Fibroblast of the conjunctiva (primary cell): Measurements from ENCODE around the gene PBX3.
"Not testable (repeated sequence)": the region's sequence is repeated elsewhere in the genome, so short reads cannot be mapped to it uniquely, and the experiment has no call there.

Source experiments
- DNase-seq: peaks from one replicate; pipeline ENCODE4 v3.0.0-alpha.2; 2010; ENCODE audit warnings: low read depth

Gene PBX3

DNA sequence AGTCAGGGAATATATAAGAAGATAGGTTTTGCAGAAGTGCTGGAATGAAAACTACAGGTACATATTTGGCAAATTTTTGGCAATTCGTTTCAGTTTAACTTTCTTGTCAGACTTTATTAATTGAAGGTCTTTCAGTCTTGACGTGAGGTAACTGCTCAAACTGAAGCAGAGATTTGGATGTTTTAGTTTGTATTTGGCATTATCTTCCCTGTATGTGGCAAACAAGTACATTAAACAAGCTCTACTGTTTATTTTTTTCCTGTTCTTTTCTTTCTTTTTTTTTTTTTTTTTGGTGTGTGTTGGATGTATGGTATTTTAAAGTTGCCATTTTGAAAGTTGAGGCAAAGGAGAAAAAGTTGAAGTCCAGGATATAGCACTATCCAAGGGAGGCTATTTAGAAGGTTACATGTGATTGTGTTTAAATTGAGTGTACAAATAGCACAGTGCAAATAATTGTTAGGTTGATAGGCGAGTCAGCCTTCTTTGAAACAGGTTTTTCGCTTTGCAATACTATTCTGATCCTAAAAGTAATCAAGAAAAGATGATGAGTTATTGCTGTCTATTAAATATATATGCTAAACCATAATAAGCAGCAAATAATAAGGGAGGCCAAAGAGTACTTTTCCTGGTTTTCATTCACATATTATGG lies 2.2 kb downstream of the PBX3 start:
- no peak for DNase-seq

DNA sequence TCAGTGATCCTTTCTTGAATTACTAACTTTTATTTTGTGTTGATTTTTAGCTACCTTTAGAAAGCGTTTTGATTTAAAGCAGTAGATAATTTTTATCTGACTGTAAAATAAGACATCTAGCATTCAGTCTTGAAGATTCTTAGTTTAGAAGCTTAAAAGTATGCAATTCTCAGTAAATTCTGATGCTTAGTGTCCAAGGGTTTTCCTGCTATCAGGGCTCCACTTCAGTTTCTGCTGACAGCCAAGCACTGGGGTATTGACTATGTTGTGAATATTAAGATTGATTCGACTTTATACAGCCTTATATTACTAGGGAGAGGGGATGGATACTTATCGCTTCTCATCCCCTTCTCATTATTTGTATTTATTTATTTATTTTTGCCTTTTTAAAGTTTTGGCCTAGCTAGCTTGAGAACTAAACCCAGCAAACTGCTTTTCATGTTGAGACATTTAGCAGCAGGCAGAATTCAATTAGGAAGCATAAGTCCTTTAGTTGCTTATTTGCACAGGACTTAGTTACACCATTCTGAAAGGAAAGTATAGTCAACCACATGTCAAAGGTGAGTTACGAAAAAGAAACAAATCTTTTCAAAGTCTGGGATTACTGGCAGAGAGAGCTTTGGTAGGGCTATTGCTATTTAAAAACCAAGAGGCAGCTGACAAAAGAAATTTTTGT lies 2.9 kb downstream of the PBX3 start:
- DNase-seq, result no peak

DNA sequence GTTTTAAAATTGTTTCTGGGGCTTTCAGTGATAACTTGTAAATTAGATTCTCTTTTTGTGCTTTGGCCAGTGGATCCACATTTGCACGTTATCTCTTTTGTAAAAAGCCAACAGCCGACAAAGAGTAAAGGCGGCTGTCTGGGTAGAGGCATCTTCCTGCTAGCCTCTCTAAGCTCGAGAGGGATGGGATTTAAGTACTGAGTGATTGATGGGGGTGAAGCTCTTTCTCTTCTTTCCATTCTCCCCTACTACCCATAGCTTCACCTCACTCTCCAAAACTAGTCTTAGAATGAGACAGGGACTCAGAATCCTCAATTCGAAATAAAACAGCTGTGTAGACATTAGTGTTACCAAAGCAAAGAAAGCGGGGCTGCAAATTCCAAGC lies 3.4 kb downstream of the PBX3 start:
- DNase-seq, result no peak

DNA sequence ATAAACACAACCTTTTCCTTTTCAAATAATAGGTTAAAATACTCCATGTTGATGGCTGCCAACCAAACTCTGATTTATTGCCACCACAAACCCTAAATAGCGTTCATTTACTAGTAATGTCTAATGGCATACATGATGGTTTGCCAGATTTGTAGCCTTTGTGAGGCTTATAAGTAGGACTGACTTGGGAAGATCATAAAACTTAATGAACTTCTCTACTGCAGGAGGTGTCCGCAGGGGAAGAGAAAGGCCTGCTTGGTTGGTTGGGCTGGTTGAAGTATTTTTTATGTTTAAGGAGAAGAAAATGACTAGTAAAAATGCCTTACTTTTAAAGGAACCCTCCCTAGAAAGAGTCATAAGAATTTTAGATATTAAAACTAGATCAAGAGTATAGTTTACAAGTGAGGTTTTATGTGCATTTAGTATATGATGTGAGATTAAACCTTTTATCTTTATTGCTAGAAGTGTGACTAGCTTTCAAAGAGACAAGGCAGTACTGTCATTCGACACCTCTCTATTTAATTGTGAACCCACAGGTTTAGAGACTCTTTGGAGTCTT lies 5.0 kb downstream of the PBX3 start:
- no peak for DNase-seq

DNA sequence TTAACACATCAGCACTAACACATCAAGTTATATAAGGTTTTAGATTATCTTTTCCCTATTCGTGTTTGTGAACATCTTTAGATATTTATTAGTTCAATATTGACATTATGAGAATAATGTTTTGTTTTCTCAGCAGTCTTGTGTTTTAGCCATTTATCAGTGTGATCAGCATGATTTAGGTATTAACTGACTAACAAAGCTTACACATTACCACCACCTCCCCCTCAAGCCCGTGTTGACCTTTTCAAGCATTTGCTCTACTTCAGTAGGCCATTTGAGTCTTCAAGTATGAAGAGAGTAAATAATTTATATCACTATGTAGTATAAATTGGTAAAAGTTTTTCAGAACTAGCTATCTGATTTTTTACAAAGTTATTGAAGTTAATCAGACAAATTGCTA lies 6.9 kb downstream of the PBX3 start:
- DNase-seq, result no peak

DNA sequence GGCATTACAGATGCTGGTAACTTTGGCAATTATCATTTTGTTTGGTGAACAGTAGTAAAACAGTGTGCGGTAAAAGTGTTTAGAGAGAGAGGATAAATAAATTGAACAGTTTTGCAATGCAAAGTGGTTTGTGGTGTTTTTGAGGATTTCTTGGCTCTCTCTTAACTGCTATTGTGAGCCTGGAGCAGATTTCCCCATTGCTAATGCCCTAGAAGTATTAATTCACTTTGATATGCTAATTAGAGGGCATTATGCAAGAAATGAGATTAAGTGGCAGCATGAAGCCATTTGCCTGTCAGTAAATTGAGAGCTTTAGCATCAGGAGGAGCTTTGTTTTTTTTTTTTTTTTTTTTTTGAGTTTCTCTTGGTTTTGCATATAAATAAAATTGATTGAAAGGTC lies 8.2 kb downstream of the PBX3 start:
- no peak for DNase-seq

DNA sequence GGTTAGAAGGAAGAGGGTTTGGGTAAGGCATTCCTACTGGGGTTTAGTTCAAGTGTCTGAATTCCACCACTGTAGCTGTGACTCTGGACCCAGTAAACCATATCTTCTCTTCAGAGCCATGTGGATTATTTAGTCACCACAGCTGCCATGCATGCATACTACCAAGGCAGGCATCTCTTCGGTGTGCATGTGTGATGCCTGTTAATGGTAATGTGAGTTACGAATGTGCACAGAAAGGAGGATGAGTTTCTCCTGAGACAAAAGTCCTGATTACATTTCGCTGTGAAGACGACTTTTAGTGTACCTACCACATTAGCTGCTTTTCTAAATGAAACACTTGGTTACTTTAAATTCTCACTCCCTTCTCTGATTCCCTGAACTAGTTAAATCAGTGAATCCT lies 9.3 kb downstream of the PBX3 start:
- DNase-seq, result no peak

DNA sequence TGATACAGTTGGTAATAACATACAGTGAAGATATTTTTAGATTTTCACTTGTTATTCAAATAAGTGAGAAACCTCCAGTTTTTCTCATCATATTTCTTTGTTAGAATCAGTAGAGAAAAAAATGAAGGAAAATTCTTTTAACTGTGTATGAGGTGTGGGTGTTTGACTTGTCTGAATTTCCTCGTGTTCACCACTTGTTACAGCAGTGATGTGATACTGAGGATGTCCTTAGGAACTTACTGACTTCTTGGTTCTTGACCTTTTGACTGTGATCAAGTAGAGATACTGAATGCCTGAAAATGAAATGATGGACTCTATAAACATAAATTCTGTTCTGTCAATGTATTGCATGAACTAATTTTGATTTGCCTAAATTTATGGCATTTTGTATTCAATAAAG lies 10.7 kb downstream of the PBX3 start:
- no peak for DNase-seq

DNA sequence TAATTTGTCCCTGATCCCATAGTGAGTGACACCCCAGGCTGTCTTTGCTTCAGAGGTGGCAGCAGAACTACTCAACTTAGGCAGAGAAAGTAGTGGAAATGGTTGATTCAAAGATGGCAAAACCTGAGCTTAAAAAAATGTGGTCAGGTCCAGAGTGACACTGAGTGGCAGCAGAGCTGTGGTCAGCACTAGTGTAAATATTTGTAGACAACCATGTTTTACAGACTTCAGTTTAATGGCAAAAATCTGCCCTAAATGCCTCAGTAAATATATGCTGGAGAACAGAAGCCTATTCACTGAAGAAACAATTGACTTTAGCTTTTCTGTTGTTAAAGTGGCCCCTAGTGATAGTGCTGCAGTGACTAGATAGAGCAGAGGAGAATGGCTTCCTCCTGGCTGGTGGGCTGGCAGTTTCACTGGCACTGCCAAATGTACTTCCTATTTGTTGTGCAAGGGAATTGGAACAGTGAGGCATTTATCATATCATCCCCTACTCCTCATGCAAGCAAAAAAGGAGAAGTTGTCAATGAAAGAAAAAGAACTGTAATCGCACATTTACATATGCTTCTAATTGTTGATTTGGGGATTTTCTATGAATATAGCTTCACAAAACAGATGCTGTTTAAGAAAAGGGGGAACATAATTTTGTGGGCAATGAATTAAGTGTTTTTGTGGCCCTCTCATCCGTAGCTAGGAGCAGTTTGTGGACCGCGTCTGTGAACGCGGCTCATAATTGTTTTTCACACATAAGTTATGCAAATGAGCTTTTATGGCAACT lies 12.0 kb downstream of the PBX3 start:
- DNase-seq, result no peak

DNA sequence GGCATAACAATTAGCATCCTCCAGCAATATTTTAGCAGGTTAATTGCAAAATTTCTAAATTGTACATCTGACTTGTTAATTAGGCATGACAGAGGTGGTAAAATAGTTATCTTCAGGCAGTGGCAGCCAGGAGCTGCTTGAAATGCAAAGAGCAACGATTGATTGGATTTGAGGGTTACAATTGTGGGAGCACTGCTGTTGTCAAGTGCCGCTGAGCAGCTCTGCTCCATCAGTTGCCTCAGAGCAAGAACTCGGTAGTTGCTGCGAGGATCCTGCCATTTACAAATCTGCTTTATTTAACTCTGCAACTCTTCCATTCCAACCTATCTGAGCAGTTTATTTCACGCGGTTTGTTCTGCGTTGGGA lies 12.6 kb downstream of the PBX3 start:
- DNase-seq, result no peak

DNA sequence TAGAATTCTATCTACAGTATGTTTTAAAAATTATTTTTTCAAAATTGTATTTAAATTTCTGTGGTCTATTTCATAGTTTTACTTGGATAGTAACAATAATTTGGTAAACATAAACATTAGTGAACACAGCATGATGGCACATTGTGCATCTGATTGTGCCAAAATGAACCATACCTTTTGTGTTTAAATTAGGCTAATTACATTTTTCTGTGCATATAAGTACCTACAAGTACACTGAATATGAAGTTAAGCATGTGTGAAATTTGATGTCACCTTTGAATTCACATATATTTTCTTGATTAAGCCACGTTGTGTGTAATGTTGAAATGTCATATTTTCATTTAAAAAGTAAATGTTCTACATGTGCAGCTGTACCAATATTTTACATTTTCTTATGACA lies 13.4 kb downstream of the PBX3 start:
- no peak for DNase-seq

DNA sequence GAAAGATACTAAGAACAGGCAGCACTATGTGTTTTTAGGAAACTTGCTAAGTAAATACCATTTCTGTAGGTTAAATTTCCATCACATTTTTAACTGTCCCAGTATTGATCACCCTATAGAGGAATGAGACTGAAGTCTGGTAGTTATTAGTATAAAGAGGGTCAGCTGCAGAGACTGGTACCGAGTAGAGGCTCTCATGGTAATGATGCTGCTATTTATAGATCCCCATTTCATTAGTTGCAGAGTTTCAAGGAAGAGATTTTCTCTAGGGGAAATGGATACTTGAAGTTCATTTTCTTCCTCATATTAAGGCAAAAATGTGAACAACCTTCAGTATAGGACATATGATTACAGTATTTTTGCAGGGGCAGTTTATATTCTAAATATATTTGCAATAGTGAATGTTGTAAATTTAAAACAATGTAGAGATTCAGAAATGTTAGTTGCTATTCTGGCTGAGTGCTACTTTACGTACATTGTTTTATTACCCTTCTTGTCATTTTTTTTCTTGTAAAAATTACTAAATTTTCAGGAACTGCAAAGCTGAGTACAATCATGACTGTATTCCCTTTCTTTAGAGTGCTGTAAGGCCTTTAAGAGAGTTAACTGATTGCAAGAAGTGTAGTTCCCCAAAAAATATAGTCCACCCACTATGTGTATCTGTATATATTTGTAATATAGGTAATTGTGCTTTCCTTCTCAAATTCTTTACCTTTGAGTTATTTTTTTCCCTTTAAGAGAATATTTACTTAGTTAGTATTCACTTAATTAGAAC lies 14.7 kb downstream of the PBX3 start:
- no peak for DNase-seq

DNA sequence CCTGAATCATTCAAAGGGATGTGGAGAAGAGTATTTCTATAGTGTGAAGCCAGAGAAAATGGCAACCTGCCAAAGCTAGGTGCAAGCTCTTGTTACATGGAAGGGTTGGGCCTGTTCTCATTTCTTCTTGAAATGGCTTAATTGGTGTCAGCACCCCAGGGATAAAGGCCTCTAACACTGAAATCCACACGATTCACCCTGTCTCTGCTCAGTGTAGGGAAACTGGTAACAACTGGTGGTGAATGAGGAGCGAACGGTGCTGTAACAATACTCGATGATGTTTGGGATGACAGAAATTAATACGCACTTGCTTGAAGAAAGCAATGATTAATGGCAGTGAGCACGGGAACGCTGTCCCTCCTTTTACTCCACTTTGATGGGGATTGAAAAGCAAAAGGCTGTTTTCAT lies 16.2 kb downstream of the PBX3 start:
- DNase-seq, result peak; percentile 35

DNA sequence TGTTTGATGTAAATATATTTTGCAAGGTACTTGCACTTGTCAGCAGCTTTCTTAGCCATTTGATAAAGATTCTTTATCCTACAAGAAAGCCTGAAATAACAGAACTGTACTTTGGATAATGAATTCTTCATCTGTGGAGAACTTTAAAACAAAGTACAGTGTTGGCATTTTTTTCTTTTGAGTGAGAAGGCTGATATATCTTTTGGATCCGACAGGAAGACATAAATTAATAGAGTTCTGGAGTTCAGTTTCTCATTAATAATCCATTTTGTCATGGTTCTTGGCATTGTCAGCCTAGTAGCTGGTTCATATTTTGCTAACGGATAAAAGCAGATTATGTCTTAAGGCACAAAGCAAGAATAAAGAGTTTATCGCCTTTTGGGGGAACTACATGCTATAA lies 17.0 kb downstream of the PBX3 start:
- DNase-seq, result no peak

DNA sequence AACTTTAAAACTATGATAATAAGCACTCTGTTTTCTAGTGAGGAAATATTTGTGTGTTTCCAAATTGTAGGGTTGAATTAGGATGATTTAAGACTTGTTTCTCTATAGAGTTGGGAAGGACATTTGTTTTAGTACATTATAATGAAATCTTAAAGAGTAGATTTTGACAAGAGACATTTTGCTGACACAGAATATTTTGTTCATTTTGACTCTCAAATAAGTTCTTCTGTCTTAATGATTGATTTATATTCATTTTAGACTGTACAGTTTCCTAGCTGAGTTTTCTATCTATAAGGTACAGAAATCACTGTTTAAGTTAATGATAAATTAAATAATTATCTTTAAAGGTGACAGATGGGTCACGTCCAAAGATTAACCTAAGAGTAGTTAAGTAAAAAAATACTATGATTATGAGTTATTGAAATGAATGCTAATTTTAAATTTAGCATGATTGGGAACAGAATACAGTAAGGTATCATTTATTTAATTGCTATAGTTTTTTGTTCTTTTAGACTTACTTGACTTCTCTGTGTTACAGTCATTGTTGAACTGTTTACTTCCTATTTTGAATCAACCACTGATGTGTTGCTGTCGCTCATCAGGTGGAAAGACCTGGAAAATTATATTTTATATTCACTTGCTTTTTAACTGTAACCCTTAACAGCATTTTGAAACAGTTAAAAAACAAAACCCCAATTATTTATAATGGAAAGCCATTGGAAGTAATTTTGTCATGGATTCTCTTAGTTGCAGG lies 19.5 kb downstream of the PBX3 start:
- DNase-seq, result no peak

DNA sequence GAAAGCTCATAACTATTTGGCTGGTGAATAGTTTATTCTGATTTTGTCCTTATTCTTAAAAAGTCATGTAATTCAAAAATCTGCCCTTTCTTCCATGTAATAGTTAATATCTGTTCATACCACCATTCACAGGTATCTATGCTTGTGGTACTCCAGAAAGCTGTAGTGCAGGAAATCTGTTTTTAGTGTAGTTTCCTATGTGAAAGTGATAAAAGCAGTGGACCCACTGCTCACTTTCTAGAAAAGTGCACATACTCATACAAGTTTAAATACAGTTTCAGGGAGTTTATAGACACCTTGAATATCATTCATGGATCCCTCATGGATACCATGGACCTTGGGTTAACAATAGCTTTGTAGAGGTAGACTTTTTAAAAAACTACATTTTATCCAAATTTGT lies 20.2 kb downstream of the PBX3 start:
- no peak for DNase-seq

DNA sequence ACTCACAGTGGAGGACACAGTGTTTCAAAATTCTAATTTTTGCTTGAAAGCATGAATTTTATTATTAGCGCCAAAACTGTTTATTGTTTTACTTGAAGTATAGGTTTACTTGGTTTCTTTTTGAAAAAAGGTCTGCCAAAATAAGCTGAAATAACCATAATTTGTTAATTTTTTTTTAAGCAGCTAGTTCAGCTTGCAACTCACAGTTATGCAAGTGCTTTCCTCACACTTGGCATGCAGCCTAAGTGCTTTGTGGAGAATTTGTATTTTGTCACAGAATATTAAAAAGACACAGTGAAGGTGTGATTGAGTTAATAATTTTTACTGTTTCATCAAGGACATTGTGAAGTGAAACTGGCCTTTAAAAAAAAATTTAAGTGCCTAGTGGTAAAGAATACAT lies 21.6 kb downstream of the PBX3 start:
- DNase-seq, result no peak

DNA sequence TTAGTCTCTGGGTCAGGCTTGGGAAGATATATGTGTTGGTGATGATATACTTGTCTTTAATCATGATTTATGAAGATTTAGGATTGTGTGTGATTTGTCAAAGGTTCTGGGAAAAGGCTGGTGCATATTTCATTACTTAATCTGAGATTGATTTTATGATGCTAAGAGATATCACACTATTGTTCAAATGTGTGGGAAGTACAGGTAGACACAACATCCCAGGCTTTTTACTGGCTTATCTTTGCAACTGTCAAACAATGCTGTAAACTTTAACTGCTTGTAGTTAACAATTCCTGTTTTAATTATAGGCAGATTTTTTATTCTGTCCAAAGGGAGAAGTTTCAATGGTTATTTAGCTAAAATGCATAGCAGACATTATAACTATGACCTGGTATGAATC lies 23.9 kb downstream of the PBX3 start:
- no peak for DNase-seq

DNA sequence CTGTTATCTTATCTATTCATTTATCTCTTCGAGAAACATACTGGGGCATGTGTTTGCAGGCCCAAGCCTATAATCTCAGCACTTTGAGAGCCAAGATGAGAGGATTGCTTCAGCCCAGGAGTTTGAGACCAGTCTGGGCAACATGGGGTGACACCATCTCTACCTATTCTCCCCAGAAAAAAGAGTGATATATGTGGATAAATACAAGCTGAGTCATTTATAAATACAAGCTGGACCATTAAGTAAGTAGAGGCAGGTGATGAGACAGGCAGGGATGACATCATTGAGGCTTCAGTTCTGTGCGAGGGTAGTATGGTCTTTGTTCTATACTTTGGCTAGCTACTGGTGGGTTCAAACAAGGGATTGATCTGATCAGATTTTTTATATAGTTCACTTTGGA lies 25.6 kb downstream of the PBX3 start:
- DNase-seq, result no peak

DNA sequence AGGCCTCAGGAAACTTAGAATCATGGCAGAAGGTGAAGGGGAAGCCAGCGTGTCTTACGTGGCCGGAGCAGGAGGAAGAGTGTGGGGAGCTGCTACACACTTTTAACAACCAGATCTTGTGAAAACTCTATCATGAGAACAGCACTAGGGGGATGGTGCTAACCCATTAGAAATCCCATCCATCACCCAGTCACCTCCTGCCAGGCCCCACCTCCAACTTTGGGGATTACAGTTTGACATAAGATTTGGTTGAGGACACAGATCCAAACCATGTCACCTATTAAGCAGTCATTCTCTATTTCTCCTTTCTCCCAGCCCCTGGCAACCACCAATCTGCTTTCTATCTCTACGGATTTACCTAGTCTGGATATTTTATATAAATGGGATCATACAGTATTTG lies 26.9 kb downstream of the PBX3 start:
- DNase-seq, result no peak

DNA sequence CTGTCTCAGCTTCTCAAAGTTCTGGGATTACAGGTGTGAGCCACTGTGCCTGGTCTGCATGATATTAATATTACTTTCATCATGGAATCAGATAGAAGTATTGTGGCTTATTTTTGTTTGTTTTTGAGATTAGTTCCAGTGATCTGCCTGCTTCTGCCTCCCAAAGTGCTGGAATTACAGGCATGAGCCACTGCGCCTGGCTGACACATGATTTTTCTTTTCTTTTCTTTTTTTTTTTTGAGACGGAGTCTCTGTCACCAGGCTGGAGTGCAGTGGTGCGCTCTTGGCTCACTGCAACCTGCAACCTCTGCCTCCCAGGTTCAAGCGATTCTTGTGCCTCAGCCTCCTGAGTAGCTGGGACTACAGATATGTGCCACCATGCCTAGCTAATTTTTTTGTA lies 29.6 kb downstream of the PBX3 start:
- not testable (repeated sequence) for DNase-seq
